Posterior cingulate gyrus (tissue), 11 donors: ENCODE measurements around the gene DOK3.
A peak's percentile ranks its signal among the peaks of the same experiment; 100 is the strongest.

Experiments used
- DNase-seq, 10 donors: peaks; one replicate each; pipeline versions ENCODE4 v3.0.0 to v3.0.0-alpha.2; 2020 to 2021; ENCODE audit warnings: mixed read lengths in 3 of 10
- intact Hi-C: fragments of 100-400 bp; cut with DNase I; formaldehyde crosslinking; loops from one replicate; pipeline ENCODE4 v1.15.1; 2023

DOK3 gene

GRCh38 chr5:177456591-177456964, 53.0 kb downstream of the DOK3 start:
- DNase-seq = no peak
- intact Hi-C loops = loop anchor here (1.0 to 10.0 kb wide), 3 partner anchors 45 to 142 kb away; partner anchors contain the start of gene MXD3

GRCh38 chr5:177455661-177456590, 53.7 kb downstream of the DOK3 start:
- intact Hi-C loops = loop anchor here (1.0 to 10.0 kb wide), 4 partner anchors 29 to 141 kb away; partner anchors contain the start of genes GRK6 and MXD3
- peak; percentile 73 to 97 (median 89) for DNase-seq

GRCh38 chr5:177455036-177455660, 54.5 kb downstream of the DOK3 start:
- DNase-seq = peak; percentile 49 to 96 (median 72)
- intact Hi-C loops = loop anchor here (2.0 to 10.0 kb wide), 2 partner anchors 28 to 140 kb away; partner anchors contain the start of genes GRK6 and MXD3

- DNase-seq = peak; percentile 80 to 98 (median 90)
- intact Hi-C loops = loop anchor here (2.0 to 10.0 kb wide), 2 partner anchors 28 to 140 kb away; partner anchors contain the start of genes GRK6 and MXD3
Observed at GRCh38 chr5:177454397-177455035, 55.1 kb downstream of the DOK3 start.

- intact Hi-C loops = loop anchor here (2.0 to 10.0 kb wide), 2 partner anchors 27 to 139 kb away; partner anchors contain the start of genes GRK6 and MXD3
- peak in 6 of 10 donors; percentile 36 to 92 (median 52) for DNase-seq
Observed at GRCh38 chr5:177453852-177454396, 55.7 kb downstream of the DOK3 start.

- intact Hi-C loops = loop anchor here (10.0 kb wide), 1 partner anchor 138 kb away; the partner anchor contains the start of gene MXD3
- DNase-seq = peak in 8 of 10 donors; percentile 40 to 91 (median 65)
Observed at GRCh38 chr5:177452688-177453638, 56.7 kb downstream of the DOK3 start.
